Stimulated activated naive CD4-positive, alpha-beta T cell treated with Interleukin-2 at 50 U/mL for 16 hours (primary cell): ENCODE data around the gene TOX2.
A peak's percentile ranks its signal among the peaks of the same experiment; 100 is the strongest.

Experiments used
- DNase-seq: peaks from one replicate; lab custom pipeline; 2025; lab: John Stamatoyannopoulos, UW

TOX2 gene

GRCh38 chr20:44064501-44065400 is 150.1 kb downstream of the TOX2 start:
- no peak for DNase-seq

GRCh38 chr20:44065401-44066340 is 151.0 kb downstream of the TOX2 start:
- no peak for DNase-seq

DNA sequence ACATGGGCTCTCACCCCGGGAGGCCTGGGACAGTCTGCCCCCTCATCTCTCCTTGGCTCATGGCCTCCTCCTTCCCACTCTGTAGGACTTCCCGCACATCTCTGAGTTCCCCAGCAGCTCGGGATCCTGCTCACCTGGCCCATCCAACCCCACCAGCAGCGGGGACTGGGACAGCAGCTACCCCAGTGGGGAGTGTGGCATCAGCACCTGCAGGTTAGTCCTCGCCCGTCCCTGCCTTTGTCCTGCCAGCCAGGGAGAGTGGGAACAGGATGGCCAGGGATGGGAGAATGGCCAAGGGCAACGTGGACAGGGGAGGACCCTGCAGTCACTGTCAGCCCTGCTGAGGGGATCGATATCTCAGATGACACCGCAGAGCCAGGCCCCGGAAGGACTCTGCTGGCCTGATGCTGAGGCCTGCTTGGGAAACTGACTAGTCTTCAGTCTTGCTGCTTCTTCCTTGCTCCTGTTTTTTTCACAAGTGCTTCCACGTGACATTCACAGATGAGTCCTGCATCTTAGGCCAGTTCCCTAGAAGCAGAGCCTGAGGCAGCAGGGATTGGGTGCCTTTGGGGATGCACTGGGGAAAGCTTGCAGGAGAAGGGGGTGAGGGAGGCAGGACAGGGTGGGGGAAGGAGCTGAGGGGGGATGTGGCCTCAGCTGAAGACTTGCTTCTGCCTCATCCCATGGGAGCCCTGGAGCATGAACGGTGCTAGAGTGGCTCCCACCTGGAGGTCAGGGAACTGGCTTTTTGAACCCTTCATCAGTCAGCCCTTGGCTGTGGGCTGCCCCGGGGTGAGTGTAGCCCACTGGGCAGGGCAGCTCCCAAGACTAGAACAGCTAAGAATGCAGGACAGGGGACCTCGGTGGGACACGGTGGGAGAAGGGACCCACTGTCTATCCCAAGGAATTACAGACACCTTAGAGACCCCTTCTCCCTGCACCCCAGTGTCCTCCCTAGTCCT is 152.3 kb downstream of the TOX2 start:
- DNase-seq: no peak

GRCh38 chr20:44067650-44068081 is 153.0 kb downstream of the TOX2 start:
- no peak for DNase-seq

- DNase-seq: no peak
Observed at GRCh38 chr20:44068316-44069201, 153.9 kb downstream of the TOX2 start.

DNA sequence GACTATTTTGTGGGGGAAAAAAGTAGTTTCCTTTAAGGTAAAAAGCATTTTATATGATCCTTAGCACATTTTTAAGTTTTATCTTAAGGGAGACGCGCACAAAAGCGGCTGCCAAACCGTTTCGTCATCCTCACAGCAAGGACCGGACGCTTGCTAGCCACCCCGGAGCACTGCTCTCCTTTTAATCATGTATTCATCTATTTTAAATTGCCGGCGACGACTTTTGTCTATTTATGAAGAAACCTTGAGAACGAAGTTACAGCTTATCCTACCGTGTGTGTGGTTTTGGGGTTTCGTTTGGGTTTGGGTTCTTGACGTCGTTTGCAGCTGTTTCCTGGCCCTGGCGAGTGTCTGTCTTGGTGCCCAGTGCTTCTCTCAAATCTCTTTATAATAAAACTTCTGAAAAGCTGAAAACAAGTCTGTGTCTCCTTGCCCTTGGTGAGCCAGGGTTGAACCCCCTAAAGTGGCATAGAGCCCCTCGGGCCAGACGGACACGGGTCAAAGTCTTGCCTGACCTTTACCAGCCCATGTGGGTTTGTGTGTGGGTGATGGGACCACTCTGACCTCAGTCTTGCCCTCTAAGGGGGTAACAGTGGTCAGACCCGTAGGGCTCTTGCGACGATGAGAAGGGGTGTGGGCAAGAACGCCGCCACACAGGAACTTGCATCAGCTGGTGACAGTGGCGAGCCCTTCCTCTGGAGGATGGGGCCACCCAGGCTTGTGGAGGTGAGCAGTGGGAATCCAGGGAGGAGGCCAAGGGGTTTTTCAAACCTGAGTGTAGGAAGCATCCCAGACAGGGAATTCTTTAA is 154.8 kb downstream of the TOX2 start:
- DNase-seq: peak; percentile 43

GRCh38 chr20:44070139-44070900 is 155.7 kb downstream of the TOX2 start:
- DNase-seq: no peak

- DNase-seq: no peak
Observed at GRCh38 chr20:44071057-44071456, 156.4 kb downstream of the TOX2 start.

DNA sequence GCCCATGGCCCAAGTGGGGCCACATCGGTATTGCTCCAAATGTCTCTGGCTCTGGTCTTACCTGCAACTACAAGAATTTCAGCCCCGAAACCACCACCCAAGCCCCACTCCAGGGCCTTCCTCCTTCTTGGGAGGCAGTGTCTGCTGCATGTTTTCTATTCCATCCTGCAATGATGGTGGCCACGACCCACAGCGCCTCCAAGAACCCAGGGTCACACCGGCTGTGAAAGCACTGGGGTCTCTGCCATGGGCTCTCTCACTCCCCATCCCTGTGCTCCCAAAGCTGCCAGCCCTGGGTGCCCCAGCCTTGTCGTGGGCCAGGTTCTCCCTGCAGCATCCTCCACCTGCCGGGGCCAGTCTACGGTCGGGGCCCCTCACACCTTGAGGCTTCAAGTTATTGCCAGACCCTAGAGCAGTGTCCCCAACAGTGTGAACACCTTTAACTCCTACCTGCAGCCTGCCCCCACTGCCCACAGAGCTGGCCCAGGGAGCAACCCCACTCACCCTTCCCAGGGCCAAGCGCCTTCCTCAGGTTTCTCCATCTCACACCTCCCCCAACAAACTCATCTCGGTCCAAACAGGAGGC is 157.0 kb downstream of the TOX2 start:
- no peak for DNase-seq

DNA sequence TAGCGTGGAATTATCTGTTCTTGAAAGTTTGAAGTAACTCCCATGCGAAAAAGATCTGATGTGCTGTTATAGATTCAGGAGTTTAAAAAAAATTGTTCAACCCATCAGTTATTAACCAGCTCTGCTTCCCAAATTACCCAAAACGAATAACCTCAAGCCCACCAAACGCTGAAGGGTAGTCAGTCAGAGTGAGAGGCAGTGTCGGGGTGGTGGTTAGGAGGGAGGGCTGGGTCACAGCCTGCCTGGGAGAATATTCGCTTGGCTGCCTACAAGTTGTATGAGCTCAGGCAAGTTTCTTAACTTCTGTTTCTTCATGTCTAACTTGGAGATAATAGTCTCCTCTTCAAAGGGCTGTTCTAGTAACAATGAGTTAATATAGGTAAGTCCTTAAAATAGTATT is 157.7 kb downstream of the TOX2 start:
- no peak for DNase-seq

- no peak for DNase-seq
Observed at GRCh38 chr20:44073011-44073674, 158.5 kb downstream of the TOX2 start.

DNA sequence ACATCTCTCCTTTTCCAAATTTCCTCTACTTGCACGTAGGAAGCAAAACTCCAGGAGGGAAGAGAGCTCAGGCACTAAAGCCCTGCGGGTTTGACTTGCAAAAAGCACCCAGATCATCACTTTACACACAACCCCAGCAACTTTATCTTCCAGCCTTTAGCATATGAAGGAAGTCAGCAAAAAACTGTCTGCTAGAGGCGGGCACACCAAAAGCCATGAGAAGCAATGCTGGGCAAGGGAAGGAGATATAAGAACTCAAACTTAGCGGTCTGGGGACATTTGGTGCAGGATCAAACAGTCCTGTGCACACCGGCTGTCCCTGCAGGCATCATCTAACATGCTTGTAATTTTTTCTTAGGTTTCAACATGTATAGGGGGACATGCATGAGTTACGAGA is 159.0 kb downstream of the TOX2 start:
- no peak for DNase-seq

DNA sequence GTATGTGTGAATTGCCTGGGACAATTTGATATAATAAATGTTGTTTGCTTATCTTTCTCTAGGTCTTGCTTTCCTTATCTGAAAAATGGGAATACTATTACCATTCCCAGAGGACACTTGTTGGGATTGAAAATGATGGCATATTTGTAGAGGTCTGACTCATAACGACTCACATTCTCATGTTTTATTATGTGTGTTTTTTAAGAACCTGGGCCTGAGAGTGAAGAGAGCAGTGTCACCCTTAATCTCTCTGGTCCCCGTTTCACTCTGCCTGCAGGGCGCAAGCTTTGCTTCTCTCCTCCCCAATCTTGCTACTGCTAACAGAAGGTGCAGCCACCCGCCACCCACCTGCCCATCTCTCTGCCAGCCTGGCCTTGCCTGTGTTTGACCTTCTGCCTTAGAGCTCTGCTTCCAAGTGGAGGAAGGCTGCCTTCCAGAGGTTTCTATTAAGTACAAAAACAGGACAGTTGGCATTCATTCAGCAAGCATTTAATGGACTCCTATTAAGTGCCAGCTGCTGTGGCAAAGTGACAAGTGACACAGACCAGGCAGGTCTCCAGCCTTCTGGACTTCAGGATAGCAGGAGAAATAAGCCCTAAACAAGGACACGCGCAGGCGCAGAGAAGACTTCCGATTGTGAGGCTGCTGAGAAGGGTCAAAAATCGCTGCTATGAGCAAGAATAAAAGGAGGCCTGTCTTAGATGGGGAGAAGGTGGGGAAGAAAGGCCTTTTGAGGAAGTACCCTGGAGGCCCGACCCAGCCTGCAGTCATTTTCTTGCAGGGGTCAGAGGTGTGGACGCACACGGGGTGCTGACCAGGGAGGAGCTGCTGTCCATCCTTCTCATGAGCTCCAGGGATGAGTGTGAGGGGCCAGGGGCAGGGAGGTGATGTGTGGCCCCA is 159.8 kb downstream of the TOX2 start:
- DNase-seq: no peak

DNA sequence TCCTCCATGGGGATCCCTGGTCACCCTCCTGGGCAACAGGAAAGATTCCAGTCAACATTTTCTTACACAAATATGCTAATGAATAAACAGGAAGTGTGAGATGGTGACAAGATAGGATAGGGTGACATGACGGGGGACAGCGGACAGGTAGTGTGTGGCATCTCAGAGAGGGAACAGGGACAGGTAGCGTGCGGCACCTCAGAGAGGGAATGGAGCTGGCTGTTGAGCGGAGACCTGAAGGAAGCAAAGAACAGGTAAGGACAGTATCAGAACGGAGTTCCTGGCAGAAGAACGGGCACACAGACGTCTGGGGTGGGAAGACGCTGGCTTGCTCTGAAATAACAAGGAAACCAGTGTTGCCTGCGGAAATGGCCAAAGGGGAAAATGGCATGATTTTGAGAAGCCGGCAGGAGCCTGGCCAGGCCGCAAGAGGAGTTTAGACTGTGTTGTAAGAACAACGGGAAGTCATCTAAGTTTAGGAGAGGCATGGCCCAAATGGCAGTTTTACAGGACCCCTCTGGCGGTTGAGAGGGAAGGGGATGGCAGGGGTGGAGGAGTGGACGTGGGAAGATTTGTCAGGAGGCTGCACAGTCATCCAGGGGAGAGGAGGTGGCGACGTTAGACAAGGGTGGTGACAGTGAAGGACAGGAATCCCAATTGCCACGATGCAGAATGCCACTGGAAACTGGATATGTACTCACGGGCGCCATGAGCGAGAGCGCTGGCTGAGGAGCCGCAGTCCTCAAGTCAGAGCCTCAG is 160.7 kb downstream of the TOX2 start:
- DNase-seq: no peak

GRCh38 chr20:44075950-44076232 is 161.2 kb downstream of the TOX2 start:
- no peak for DNase-seq

GRCh38 chr20:44079291-44079690 is 164.6 kb downstream of the TOX2 start:
- no peak for DNase-seq
